K562 (cell line): ENCODE results near the gene PRKX. TPM values are rescaled to one million over a fixed set of nuclear protein-coding genes. Genes with fewer than 3 reads are reported as not detected.

Experiments
- L3MBTL2 ChIP-seq: fragments of 450-650 bp; IDR thresholded peaks from 2 replicates; pipeline ENCODE4 v1.6.1; 2016; ENCODE audit warnings: mild to moderate bottlenecking, moderate library complexity
- MGA ChIP-seq: fragments of 450-650 bp; IDR thresholded peaks from 2 replicates; pipeline ENCODE4 v1.6.1; 2016; ENCODE audit warnings: mild to moderate bottlenecking, moderate library complexity
- STAT5A ChIP-seq: IDR thresholded peaks from 2 replicates; pipeline ENCODE4 v1.6.1; 2012; ENCODE audit warnings: low read length, inconsistent platforms, borderline replicate concordance
- polyA plus RNA-seq, 8 experiments: library from polyadenylated mRNA; depleted of rRNA in 4 of 8; stranded (reverse) in 5 of 8; unstranded in 3 of 8; fragments of >200 nt; fragmentation: Nextera tagmentation in 2 of 8; fragmentation: Illumina TruSeq in 1 of 8; extraction: Ambion mirVana in 2 of 8; extraction: Trizol in 1 of 8; gene quantifications; 2 replicates each; pipeline versions ENCODE4 v1.2.1 to v1.2.3, GENCODE V29; 2011 to 2014; ENCODE audit warnings: inconsistent platforms in 1 of 8, missing spikeins in 1 of 8
- total RNA-seq, 7 experiments: library from RNA; depleted of rRNA in 6 of 7; stranded (reverse); fragments of >200 nt in 6 of 7; fragmentation: Illumina TruSeq in 2 of 7; extraction: Trizol in 2 of 7; gene quantifications; 2 replicates each; pipeline versions ENCODE4 v1.2.1 to v1.2.3, GENCODE V29; 2011 to 2021; ENCODE audit warnings: low replicate concordance in 1 of 7

Gene PRKX
- total and polyA plus RNA-seq, 9 of the 15 experiments (the other 6 are each of a cell fraction or from before 2014, with no cell fraction given): 3.3 to 29.4 (median 23.7) TPM

GRCh38 chrX:3732326-3733042 is 19.0 kb upstream of the PRKX start (continued):
- TF ChIP-seq MGA (peak; percentile 93), STAT5A (peak; percentile 61), L3MBTL2 (peak; percentile 96)
